Prostate gland (tissue), 2 donors: ENCODE results near the gene ATP5MK. TPM values are rescaled to one million over a fixed set of nuclear protein-coding genes. Genes with fewer than 3 reads are reported as not detected.

Source experiments
- DNase-seq: peaks from one replicate; pipeline ENCODE4 v3.0.0-alpha.2; 2019; ENCODE audit warnings: low spot score
- H3K27ac ChIP-seq, 2 donors: fragments of 200-600 bp; sonication (generic); 2 replicates each; pipeline ENCODE4 v1.5.1; 2017 to 2019
- H3K27me3 ChIP-seq: fragments of 200-600 bp; sonication (generic); replicated peaks from 2 replicates; pipeline ENCODE4 v1.5.1; 2019; ENCODE audit not compliant: insufficient read depth
- H3K36me3 ChIP-seq, 2 donors: fragments of 200-600 bp; sonication (generic); 1 replicate in 1 of 2; 2 replicates in 1 of 2; pipeline versions ENCODE4 v1.5.1 to v1.8.1; 2017 to 2019
- H3K4me1 ChIP-seq: fragments of 200-600 bp; sonication (generic); replicated peaks from 2 replicates; pipeline ENCODE4 v1.5.1; 2019
- H3K4me3 ChIP-seq, 2 donors: fragments of 200-600 bp; sonication (generic); 2 replicates each; pipeline ENCODE4 v1.5.1; 2017 to 2019
- H3K9me3 ChIP-seq: fragments of 200-600 bp; sonication (generic); 2 replicates; pipeline ENCODE4 v1.5.1; 2017
- CTCF ChIP-seq, 4 experiments: fragments of 200-600 bp in 2 of 4; fragments of 450-650 bp in 2 of 4; sonication (generic) in 2 of 4; IDR thresholded peaks; 1 replicate in 3 of 4; 2 replicates in 1 of 4; pipeline ENCODE4 v1.5.1; 2016 to 2019; ENCODE audit warnings: antibody characterized with exemption in 4 of 4, mild to moderate bottlenecking in 2 of 4, moderate library complexity in 2 of 4
- POLR2A ChIP-seq: fragments of 450-650 bp; IDR thresholded peaks from one replicate; pipeline ENCODE4 v1.6.1; 2016; ENCODE audit warnings: antibody characterized with exemption, mild to moderate bottlenecking
- POLR2AphosphoS5 ChIP-seq: sonication (generic); formaldehyde crosslinking; IDR thresholded peaks from one replicate; pipeline ENCODE4 v1.6.1; 2017; ENCODE audit warnings: antibody characterized with exemption
- WGBS: methylation state at CpG from one replicate; pipeline ENCODE4 v1.1.5; 2018; 5-methylcytosine and 5-hydroxymethylcytosine counted together
- intact Hi-C: fragments of 100-400 bp; cut with DNase I; formaldehyde crosslinking; loops from one replicate; pipeline ENCODE4 v1.14.2; 2022
- microRNA counts, 2 donors: library from miRNA; unstranded; fragments of <30 nt; microRNA quantifications; one replicate each; lab custom pipeline; 2016 to 2017
- microRNA-seq: library from miRNA; unstranded; fragments of <30 nt; microRNA quantifications from one replicate; pipeline ENCODE4, GENCODE V29; 2016
- total RNA-seq, 2 donors: library from RNA; depleted of rRNA; stranded (reverse); fragments of >200 nt; gene quantifications; one replicate each; pipeline ENCODE4 v1.1.0, GENCODE V29; 2016

ATP5MK gene
- total RNA-seq, 2 donors from 2014 or later, result 206 to 234 TPM

GRCh38 chr10:103350517-103351260 is 45.6 kb downstream of the ATP5MK start, which contains the start of gene PCGF6:
Gene PCGF6 (minus strand): TSS chr10:103351140. CDS start chr10:103351066, 74 bp downstream.
- WGBS, result under 1% methylated on average over 74 of the region's 82 CpGs
- peak; percentile 58 for DNase-seq
- H3K4me3 ChIP-seq, result peak within 1 kb of the TSS; percentile 66 to 68
- H3K27ac ChIP-seq, result peak within 1 kb of the TSS; percentile 74
- H3K36me3 ChIP-seq, result no peaks in the 10 kb centered on the region
- TF ChIP-seq CTCF (IDR thresholded peaks at IDR 0.05), result no peak
- TF ChIP-seq POLR2A, result no peak
- TF ChIP-seq POLR2AphosphoS5, result peak; percentile 55
- intact Hi-C loops, result no loop called here
- no peaks in the 10 kb centered on the region for H3K9me3 ChIP-seq
- H3K27me3 ChIP-seq, result no peaks in the 10 kb centered on the region
- no peaks in the 10 kb centered on the region for H3K4me1 ChIP-seq

- Histone ChIP-seq H3K4me3 (peak overlapping the region; percentile 66 to 68), H3K9me3 (no peaks in the 10 kb centered on the region), H3K4me1 (no peaks in the 10 kb centered on the region), H3K36me3 (no peaks in the 10 kb centered on the region), H3K27me3 (no peaks in the 10 kb centered on the region), H3K27ac (peak overlapping the region; percentile 74)
- intact Hi-C loops, result no loop called here
- WGBS, result 47% methylated on average over 16 of the region's 16 CpGs
- DNase-seq, result no peak
- TF ChIP-seq POLR2AphosphoS5 (no peak), POLR2A (no peak), CTCF (IDR thresholded peaks at IDR 0.05) (no peak)
Measured at GRCh38 chr10:103350175-103350516, 46.1 kb downstream of the ATP5MK start.

MicroRNAs within 50 kb of the gene (microRNA counts, 767-probe panel; counts per million panel counts)
- 431 to 927 counts per million in 2 donors for microRNA hsa-miR-1307-3p (lab: Ali Mortazavi, UCI)

Small RNAs within 50 kb of the gene (microRNA-seq; reads per million reads assigned to microRNA genes)
- gene MIR1307, result 892 reads per million, percentile 87 among the genes with 10 or more reads in this experiment

Other genes with a start within 250 kb of the ATP5MK start
- 100 to 1,000 TPM in 1 of 2 donors, 10 to 100 TPM in 1; 88.4 to 112 TPM for gene NT5C2, start 203.2 kb downstream of the ATP5MK start, total RNA-seq
- not detected for gene RPEL1, start 150.6 kb downstream of the ATP5MK start, total RNA-seq
- 1 to 10 TPM in 1 of 2 donors, under 1 TPM in 1; 0.14 to 2.0 TPM for gene INA, start 119.3 kb downstream of the ATP5MK start, total RNA-seq
- 10 to 100 TPM; 11.4 to 12.4 TPM for gene PCGF6, start 45.3 kb downstream of the ATP5MK start, total RNA-seq
- gene TAF5, start 28.5 kb downstream of the ATP5MK start, total RNA-seq, result 10 to 100 TPM in 1 of 2 donors, 1 to 10 TPM in 1; 3.7 to 16.0 TPM
- 10 to 100 TPM; 13.3 to 33.8 TPM for gene PDCD11, start 151 bp upstream of the ATP5MK start, total RNA-seq
- 10 to 100 TPM; 11.7 to 82.8 TPM for gene CALHM2, start 55.9 kb upstream of the ATP5MK start, total RNA-seq
- not detected for gene CALHM1, start 62.4 kb upstream of the ATP5MK start, total RNA-seq
- under 1 TPM in 1 of 2 donors, not detected in 1; 0.51 TPM for gene CALHM3, start 82.8 kb upstream of the ATP5MK start, total RNA-seq
- 10 to 100 TPM in 1 of 2 donors, under 1 TPM in 1; 0.96 to 10.5 TPM for gene NEURL1, start 97.2 kb upstream of the ATP5MK start, total RNA-seq